HepG2 (cell line): ENCODE measurements around the gene LMAN2. TPM values are rescaled to one million over a fixed set of nuclear protein-coding genes. Genes with fewer than 3 reads are reported as not detected.
A peak's percentile ranks its signal among the peaks of the same experiment; 100 is the strongest.

Source experiments
- EHMT2 ChIP-seq: fragments of 200-600 bp; sonication (generic); IDR thresholded peaks from 2 replicates; pipeline ENCODE4 v1.7.0; 2017; ENCODE audit warnings: antibody characterized with exemption, low read depth, low read length, borderline replicate concordance
- GFI1 ChIP-seq: sonication (generic); formaldehyde crosslinking; IDR thresholded peaks from 2 replicates; pipeline ENCODE4 v1.5.0; 2020; ENCODE audit warnings: missing genetic modification reagents, mild to moderate bottlenecking, borderline replicate concordance
- GLMP ChIP-seq: sonication (generic); formaldehyde crosslinking; IDR thresholded peaks from 2 replicates; pipeline ENCODE4 v1.9.0; 2021; ENCODE audit warnings: missing genetic modification reagents, mild to moderate bottlenecking, borderline replicate concordance
- HOXA7 ChIP-seq: sonication (generic); formaldehyde crosslinking; IDR thresholded peaks from 2 replicates; pipeline ENCODE4 v1.8.1; 2022; ENCODE audit warnings: mild to moderate bottlenecking, missing genetic modification reagents, moderate library complexity
- ISL2 ChIP-seq: sonication (generic); formaldehyde crosslinking; IDR thresholded peaks from 2 replicates; pipeline ENCODE4 v1.5.0; 2020; ENCODE audit warnings: missing genetic modification reagents
- KDM1A ChIP-seq: IDR thresholded peaks from 2 replicates; pipeline ENCODE4 v1.6.1; 2016; ENCODE audit warnings: missing compliant biosample characterization
- MAZ ChIP-seq, 2 experiments: sonication (generic) in 1 of 2; formaldehyde crosslinking in 1 of 2; IDR thresholded peaks; 2 replicates each; pipeline versions ENCODE4 v1.5.0 to v1.6.1; 2012 to 2020; ENCODE audit warnings: low read depth in 2 of 2, mild to moderate bottlenecking in 2 of 2, borderline replicate concordance in 1 of 2, improper control_type of control experiment in 1 of 2, low read length in 1 of 2, missing genetic modification reagents in 1 of 2, moderate library complexity in 1 of 2
- MED13 ChIP-seq: sonication (generic); formaldehyde crosslinking; IDR thresholded peaks from 2 replicates; pipeline ENCODE4 v1.5.0; 2020; ENCODE audit warnings: missing genetic modification reagents
- RNF2 ChIP-seq: fragments of 450-650 bp; conservative IDR thresholded peaks from 2 replicates; pipeline ENCODE4 v1.6.1; 2016; ENCODE audit warnings: low read depth
- TBL1XR1 ChIP-seq: fragments of 150-350 bp; IDR thresholded peaks from 2 replicates; pipeline ENCODE4 v1.6.1; 2014; ENCODE audit warnings: borderline replicate concordance, low read length; ENCODE audit not compliant: partially characterized antibody
- ZFP41 ChIP-seq: sonication (generic); formaldehyde crosslinking; IDR thresholded peaks from 2 replicates; pipeline ENCODE4 v1.4.0; 2020; ENCODE audit warnings: mild to moderate bottlenecking, missing genetic modification reagents, borderline replicate concordance
- ZNF205 ChIP-seq: IDR thresholded peaks from 2 replicates; pipeline ENCODE4 v1.6.1; 2018; ENCODE audit warnings: missing biosample characterization, missing genetic modification reagents
- ZNF432 ChIP-seq: sonication (generic); formaldehyde crosslinking; IDR thresholded peaks from 2 replicates; pipeline ENCODE4 v1.5.0; 2020; ENCODE audit warnings: missing genetic modification reagents, mild to moderate bottlenecking, borderline replicate concordance
- ZNF775 ChIP-seq: sonication (generic); formaldehyde crosslinking; IDR thresholded peaks from 2 replicates; pipeline ENCODE4 v1.4.0; 2020; ENCODE audit warnings: missing genetic modification reagents, mild to moderate bottlenecking, moderate library complexity, borderline replicate concordance
- ZNF816 ChIP-seq: sonication (generic); formaldehyde crosslinking; IDR thresholded peaks from 2 replicates; pipeline ENCODE4 v1.8.0; 2022; ENCODE audit warnings: missing genetic modification reagents, mild to moderate bottlenecking, borderline replicate concordance
- ZNF850 ChIP-seq: sonication (generic); formaldehyde crosslinking; conservative IDR thresholded peaks from 2 replicates; pipeline ENCODE4 v1.9.0; 2021; ENCODE audit warnings: mild to moderate bottlenecking, missing genetic modification reagents
- ZSCAN5A ChIP-seq: sonication (generic); formaldehyde crosslinking; IDR thresholded peaks from 2 replicates; pipeline ENCODE4 v1.8.0; 2022; ENCODE audit warnings: mild to moderate bottlenecking, missing genetic modification reagents, borderline replicate concordance
- polyA plus RNA-seq, 8 experiments: library from polyadenylated mRNA; depleted of rRNA in 3 of 8; stranded (reverse) in 7 of 8; unstranded in 1 of 8; fragments of >200 nt; fragmentation: Illumina TruSeq in 4 of 8; extraction: Trizol in 4 of 8; gene quantifications; 2 replicates each; pipeline versions ENCODE4 v1.2.1 to v1.2.3, GENCODE V29; 2011 to 2016; ENCODE audit warnings: low read depth in 4 of 8, missing spikeins in 1 of 8, mixed read lengths in 1 of 8; ENCODE audit not compliant: insufficient read depth in 1 of 8
- total RNA-seq, 5 experiments: library from RNA; depleted of rRNA; stranded (reverse); fragments of >200 nt; fragmentation: Illumina TruSeq; extraction: Trizol; gene quantifications; 2 replicates each; pipeline ENCODE4 v1.2.3, GENCODE V29; 2016; ENCODE audit warnings: low read depth in 1 of 5
- TF ChIP-seq, protein P1 (sequence below): sonication (generic); formaldehyde crosslinking; conservative IDR thresholded peaks from 2 replicates; pipeline ENCODE4 v1.4.0; 2020; ENCODE audit warnings: missing genetic modification reagents

Gene LMAN2
- total and polyA plus RNA-seq, 2 of the 13 experiments (the other 11 are each of a cell fraction or from before 2014, with no cell fraction given): 191 to 197 TPM

DNA sequence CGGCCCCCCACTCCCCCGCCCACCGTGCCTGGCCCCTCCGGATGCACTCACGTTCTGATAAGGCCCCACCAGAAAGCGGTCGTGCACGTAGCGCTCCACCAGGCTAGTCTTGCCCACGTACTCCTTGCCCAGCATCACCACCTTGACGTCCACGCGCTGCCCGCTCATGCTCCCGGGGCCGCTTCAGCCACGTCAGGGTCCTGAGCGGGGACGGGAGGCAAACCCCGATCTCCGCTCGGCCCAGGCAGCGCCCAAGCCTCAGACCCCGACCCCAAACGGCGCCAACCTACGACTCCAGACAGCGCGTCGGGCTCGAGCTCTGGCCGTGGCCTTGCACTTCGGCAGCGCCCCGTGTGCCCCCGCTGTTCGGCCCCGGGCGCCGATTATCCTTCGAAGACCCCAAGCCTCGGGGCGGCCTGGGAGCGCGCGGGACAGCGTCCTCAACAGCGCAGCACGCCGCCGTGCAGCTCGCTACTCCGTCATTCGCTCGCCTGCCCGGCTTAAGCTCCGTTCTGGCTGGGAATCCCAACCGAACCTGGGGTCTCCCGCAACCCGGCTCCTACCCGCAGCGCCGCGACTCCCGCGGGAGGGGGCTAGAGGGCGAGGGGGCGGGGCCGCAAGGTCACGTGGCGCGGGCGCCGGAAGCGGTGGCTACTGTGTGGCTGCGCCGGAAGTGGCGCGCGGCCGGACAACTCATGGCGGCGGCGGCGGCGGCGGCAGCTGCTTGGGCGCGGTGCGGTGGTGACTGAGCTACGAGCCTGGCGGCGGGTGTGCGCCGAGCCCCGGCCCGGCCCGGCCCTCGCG is 48.1 kb downstream of the LMAN2 start, which contains the start of the genes PRELID1 and RAB24 (continued):
- TF ChIP-seq ZSCAN5A (CRISPR knock-in tag) (no peak), RNF2 (peak; percentile 86), ZNF205 (CRISPR knock-in tag) (0 out of 2 replicates have a peak, but pooled peaks have one; percentile 66), MED13 (CRISPR knock-in tag) (peak; percentile 48; the same call in 1 of the 2 replicates), GLMP (no peak), ISL2 (CRISPR knock-in tag) (peak; percentile 75), ZNF775 (0 out of 2 replicates have a peak, but pooled peaks have one; percentile 76), KDM1A (CRISPR knock-in tag) (0 out of 2 replicates have a peak, but pooled peaks have one; percentile 11), ZNF816 (0 out of 2 replicates have a peak, but pooled peaks have one; percentile 59), ZFP41 (CRISPR knock-in tag) (peak; percentile 56; the same call in 1 of the 2 replicates), GFI1 (CRISPR knock-in tag) (peak; percentile 70; the same call in 1 of the 2 replicates), ZNF850 (peak; percentile 28; the same call in 1 of the 2 replicates), MAZ (IDR thresholded peaks at IDR 0.05; ENCODE audit: borderline replicate concordance, low read depth, low read length) (peak; percentile 77), MAZ (CRISPR knock-in tag; IDR thresholded peaks at IDR 0.05; ENCODE audit: low read depth) (peak; percentile 80), EHMT2 (no peak), ZNF432 (CRISPR knock-in tag) (no peak), TBL1XR1 (peak; percentile 8), HOXA7 (CRISPR knock-in tag) (no peak)
- TF ChIP-seq, protein P1, sequence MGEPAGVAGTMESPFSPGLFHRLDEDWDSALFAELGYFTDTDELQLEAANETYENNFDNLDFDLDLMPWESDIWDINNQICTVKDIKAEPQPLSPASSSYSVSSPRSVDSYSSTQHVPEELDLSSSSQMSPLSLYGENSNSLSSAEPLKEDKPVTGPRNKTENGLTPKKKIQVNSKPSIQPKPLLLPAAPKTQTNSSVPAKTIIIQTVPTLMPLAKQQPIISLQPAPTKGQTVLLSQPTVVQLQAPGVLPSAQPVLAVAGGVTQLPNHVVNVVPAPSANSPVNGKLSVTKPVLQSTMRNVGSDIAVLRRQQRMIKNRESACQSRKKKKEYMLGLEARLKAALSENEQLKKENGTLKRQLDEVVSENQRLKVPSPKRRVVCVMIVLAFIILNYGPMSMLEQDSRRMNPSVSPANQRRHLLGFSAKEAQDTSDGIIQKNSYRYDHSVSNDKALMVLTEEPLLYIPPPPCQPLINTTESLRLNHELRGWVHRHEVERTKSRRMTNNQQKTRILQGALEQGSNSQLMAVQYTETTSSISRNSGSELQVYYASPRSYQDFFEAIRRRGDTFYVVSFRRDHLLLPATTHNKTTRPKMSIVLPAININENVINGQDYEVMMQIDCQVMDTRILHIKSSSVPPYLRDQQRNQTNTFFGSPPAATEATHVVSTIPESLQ (CRISPR knock-in tag): 0 out of 2 replicates have a peak, but pooled peaks have one; percentile 47
